Upper lobe of left lung (tissue), 6 donors: ENCODE results near the gene ARMS2. TPM values are rescaled to one million over a fixed set of nuclear protein-coding genes. Genes with fewer than 3 reads are reported as not detected.

Source experiments
- ATAC-seq, 2 donors: fragments of 200-7000 bp; cut with Tn5 transposase; one replicate each; pipeline ENCODE4 v1.9.1; 2022; ENCODE audit warnings: mild to moderate bottlenecking in 2 of 2, moderate library complexity in 2 of 2; ENCODE audit not compliant: low FRiP score in 2 of 2
- DNase-seq, 2 donors: peaks; one replicate each; pipeline ENCODE4 v3.0.0-alpha.2; 2019 to 2020
- H3K27ac ChIP-seq, 4 donors: fragments of 200-600 bp; sonication (generic); one replicate each; pipeline ENCODE4 v1.5.1; 2016 to 2019
- H3K27me3 ChIP-seq, 4 donors: fragments of 200-600 bp; sonication (generic); one replicate each; pipeline ENCODE4 v1.5.1; 2017 to 2019
- H3K36me3 ChIP-seq, 4 donors: fragments of 200-600 bp; sonication (generic); one replicate each; pipeline ENCODE4 v1.5.1; 2016 to 2019
- H3K4me1 ChIP-seq, 4 donors: fragments of 200-600 bp; sonication (generic); one replicate each; pipeline ENCODE4 v1.5.1; 2018 to 2019
- H3K4me3 ChIP-seq, 4 donors: fragments of 200-600 bp; sonication (generic); one replicate each; pipeline ENCODE4 v1.5.1; 2017 to 2019; ENCODE audit warnings: mild to moderate bottlenecking in 2 of 4, moderate library complexity in 1 of 4
- H3K9me3 ChIP-seq, 4 donors: fragments of 200-600 bp; sonication (generic); one replicate each; pipeline ENCODE4 v1.5.1; 2018 to 2019
- EP300 ChIP-seq, 4 donors: sonication (generic); formaldehyde crosslinking; IDR thresholded peaks; one replicate each; pipeline ENCODE4 v1.5.1; 2017; ENCODE audit warnings: antibody characterized with exemption in 4 of 4, control low read depth in 2 of 4
- POLR2A ChIP-seq, 4 donors: fragments of 450-650 bp; IDR thresholded peaks; one replicate each; pipeline ENCODE4 v1.5.1; 2016 to 2017; ENCODE audit warnings: antibody characterized with exemption in 4 of 4, mild to moderate bottlenecking in 2 of 4
- POLR2AphosphoS5 ChIP-seq, 2 donors: sonication (generic); formaldehyde crosslinking; IDR thresholded peaks; one replicate each; pipeline ENCODE4 v1.5.1; 2017; ENCODE audit warnings: antibody characterized with exemption in 2 of 2
- WGBS, 2 donors: methylation state at CpG; one replicate each; pipeline ENCODE4 v1.1.5; 2017 to 2018; 5-methylcytosine and 5-hydroxymethylcytosine counted together
- total RNA-seq, 6 donors: library from RNA; depleted of rRNA in 4 of 6; stranded (reverse); fragments of >200 nt in 4 of 6; gene quantifications; one replicate each; pipeline versions ENCODE4 v1.1.0 to v1.2.1, GENCODE V29; 2016 to 2021
- TF ChIP-seq, protein P1 (sequence below), 6 experiments: fragments of 450-650 bp in 4 of 6; fragments of 200-600 bp in 2 of 6; sonication (generic) in 2 of 6; IDR thresholded peaks; one replicate each; pipeline ENCODE4 v1.5.1; 2016 to 2019; ENCODE audit warnings: antibody characterized with exemption in 6 of 6
- donor health status: DM: no; HTN: no; CAD: no; lungs with moderate emphysema.
- donor health status: DM: no; HTN: yes; CAD: no; lungs with severe emphysema.

Gene ARMS2
- total RNA-seq, 6 donors from 2014 or later, result not detected

DNA sequence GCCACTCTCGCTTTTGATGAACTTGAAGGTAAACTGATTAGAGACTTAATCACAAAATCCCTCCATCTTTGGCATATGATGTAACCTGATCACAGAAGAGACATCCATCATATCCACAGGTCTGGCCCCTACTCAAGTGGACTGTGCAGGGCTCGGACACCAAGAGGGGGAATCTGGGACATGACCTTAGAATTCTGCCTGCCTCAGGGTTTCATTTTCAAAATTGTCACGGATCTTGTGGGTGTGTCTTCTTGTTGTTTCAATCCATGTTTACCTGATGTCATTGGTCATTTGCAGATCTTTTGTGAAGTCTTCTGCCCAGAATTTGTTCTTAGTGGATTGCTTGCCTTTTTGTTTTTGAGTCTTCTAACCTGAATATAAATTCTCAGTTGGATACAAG, 5.9 kb upstream of the ARMS2 start:
- 71 to 88% methylated on average over 3 of the region's 3 CpGs for WGBS, 2 donors
- Histone ChIP-seq H3K36me3 (no peaks in the 10 kb centered on the region), H3K27me3 (no peaks in the 10 kb centered on the region), H3K4me1 (peaks cover 0 to 9% (median 6%) of the 10 kb centered on the region in 4 donors), H3K27ac (no peak overlapping the region), H3K9me3 (no peaks in the 10 kb centered on the region), H3K4me3 (no peak overlapping the region)
- TF ChIP-seq, protein P1, sequence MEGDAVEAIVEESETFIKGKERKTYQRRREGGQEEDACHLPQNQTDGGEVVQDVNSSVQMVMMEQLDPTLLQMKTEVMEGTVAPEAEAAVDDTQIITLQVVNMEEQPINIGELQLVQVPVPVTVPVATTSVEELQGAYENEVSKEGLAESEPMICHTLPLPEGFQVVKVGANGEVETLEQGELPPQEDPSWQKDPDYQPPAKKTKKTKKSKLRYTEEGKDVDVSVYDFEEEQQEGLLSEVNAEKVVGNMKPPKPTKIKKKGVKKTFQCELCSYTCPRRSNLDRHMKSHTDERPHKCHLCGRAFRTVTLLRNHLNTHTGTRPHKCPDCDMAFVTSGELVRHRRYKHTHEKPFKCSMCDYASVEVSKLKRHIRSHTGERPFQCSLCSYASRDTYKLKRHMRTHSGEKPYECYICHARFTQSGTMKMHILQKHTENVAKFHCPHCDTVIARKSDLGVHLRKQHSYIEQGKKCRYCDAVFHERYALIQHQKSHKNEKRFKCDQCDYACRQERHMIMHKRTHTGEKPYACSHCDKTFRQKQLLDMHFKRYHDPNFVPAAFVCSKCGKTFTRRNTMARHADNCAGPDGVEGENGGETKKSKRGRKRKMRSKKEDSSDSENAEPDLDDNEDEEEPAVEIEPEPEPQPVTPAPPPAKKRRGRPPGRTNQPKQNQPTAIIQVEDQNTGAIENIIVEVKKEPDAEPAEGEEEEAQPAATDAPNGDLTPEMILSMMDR (IDR thresholded peaks at IDR 0.05), result no peak
- no peak for TF ChIP-seq POLR2A (IDR thresholded peaks at IDR 0.05)
- TF ChIP-seq EP300 (IDR thresholded peaks at IDR 0.05), result no peak
- no peak for TF ChIP-seq POLR2AphosphoS5 (IDR thresholded peaks at IDR 0.05)
- ATAC-seq (no peak), DNase-seq (no peak)

DNA sequence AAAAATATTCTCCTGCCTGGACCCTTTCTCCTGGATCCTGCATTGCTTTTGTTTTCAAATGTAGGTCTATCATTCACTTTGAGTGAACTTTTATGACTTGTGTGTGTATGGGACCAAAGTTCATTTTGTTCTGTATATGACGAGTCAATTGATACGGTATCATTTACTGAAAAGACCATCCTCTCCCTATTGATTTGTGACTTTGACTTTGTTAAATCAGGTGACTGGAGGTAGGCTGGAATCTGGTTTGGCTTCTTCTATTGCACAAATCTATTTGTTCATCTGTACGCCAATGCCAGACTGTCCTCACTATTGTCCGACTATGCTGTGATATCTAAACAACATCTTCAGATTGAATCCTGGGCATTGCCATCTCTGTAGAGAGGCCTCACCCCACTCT, 5.3 kb upstream of the ARMS2 start:
- Histone ChIP-seq H3K9me3 (no peaks in the 10 kb centered on the region), H3K27ac (no peak overlapping the region), H3K4me3 (no peak overlapping the region), H3K36me3 (no peaks in the 10 kb centered on the region), H3K4me1 (peaks cover 0 to 9% (median 6%) of the 10 kb centered on the region in 4 donors), H3K27me3 (no peaks in the 10 kb centered on the region)
- DNase-seq (no peak), ATAC-seq (no peak)
- WGBS, 2 donors, result 91% methylated on average over 4 of the region's 4 CpGs
- TF ChIP-seq, protein P1 (IDR thresholded peaks at IDR 0.05), result no peak
- TF ChIP-seq EP300 (IDR thresholded peaks at IDR 0.05) (no peak), POLR2A (IDR thresholded peaks at IDR 0.05) (no peak), POLR2AphosphoS5 (IDR thresholded peaks at IDR 0.05) (no peak)

DNA sequence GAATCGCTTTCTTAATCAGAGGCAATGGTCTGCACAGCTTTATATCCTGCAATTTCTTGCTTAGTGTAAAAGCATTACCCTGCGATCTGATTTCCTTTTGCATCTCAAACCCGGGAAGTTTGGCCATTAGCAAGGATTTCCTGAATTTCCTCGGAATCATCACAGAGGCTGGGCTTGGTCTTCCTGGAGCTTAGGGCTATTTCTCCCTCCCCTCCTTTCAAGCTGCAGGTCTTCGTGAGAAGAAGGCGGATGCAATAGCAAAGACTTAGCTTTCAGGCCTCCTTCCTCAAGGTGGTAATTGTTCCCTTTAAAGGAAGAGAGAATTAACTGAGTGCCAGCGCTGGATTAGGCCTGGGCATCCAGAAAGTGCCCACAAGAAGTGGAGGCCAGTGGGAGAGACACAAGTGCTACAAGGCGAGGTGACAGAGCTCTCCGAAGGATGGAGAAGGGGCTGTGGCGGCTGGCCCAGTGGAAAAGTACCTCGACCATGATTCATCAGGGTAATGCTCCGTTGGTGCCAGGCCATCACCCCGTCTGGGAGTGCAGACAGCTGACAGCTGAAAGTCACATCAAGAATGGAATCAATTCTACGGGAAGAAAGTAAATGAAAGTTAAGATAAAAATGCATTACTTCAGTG, 4.0 kb upstream of the ARMS2 start:
- H3K27me3 ChIP-seq, result no peaks in the 10 kb centered on the region
- WGBS, 2 donors, result 54 to 65% methylated on average over 14 of the region's 14 CpGs
- no peak for TF ChIP-seq POLR2A (IDR thresholded peaks at IDR 0.05)
- peaks cover 0 to 9% (median 6%) of the 10 kb centered on the region in 4 donors for H3K4me1 ChIP-seq
- H3K27ac ChIP-seq, result peak overlapping the region in 2 of 4 donors; percentile 46 to 53
- no peak for ATAC-seq
- H3K4me3 ChIP-seq, result no peak overlapping the region
- H3K9me3 ChIP-seq, result no peaks in the 10 kb centered on the region
- DNase-seq, result no peak
- H3K36me3 ChIP-seq, result no peaks in the 10 kb centered on the region

DNA sequence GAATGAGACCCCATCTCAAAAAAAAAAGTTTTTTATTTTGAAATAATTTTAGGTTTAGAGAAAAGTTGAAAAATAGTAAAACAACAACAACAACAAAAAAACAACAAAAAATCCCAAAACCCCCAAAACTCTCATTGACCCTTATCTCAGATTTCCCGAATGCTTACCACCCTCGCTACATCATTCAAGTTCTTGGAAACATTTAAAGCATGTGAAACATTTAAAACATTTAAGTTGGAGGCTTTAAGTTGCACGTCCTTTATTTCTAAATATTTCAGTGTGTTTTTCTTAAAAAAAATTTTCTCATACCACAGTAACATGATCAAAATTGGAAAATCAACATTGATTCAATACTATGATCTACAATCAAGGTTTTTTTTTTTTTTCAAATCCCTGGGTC, 382 bp upstream of the ARMS2 start:
- Histone ChIP-seq H3K27ac (no peak overlapping the region), H3K36me3 (no peaks in the 10 kb centered on the region), H3K4me1 (peaks cover 0 to 9% (median 6%) of the 10 kb centered on the region in 4 donors), H3K4me3 (no peak overlapping the region), H3K9me3 (no peaks in the 10 kb centered on the region), H3K27me3 (no peaks in the 10 kb centered on the region)
- no peak for DNase-seq
- TF ChIP-seq, protein P1 (IDR thresholded peaks at IDR 0.05), result no peak
- TF ChIP-seq POLR2AphosphoS5 (IDR thresholded peaks at IDR 0.05) (no peak), EP300 (IDR thresholded peaks at IDR 0.05) (no peak), POLR2A (IDR thresholded peaks at IDR 0.05) (no peak)
- 79 to 87% methylated on average over 3 of the region's 3 CpGs for whole genome bisulfite sequencing, 2 donors
- no peak for ATAC-seq

GRCh38 chr10:122455376-122456079, 1.1 kb downstream of the ARMS2 start:
- Histone ChIP-seq H3K36me3 (no peaks in the 10 kb centered on the region), H3K27ac (no peak overlapping the region), H3K27me3 (peaks cover 0 to 8% (median 0%) of the 10 kb centered on the region in 4 donors), H3K4me1 (peaks cover 2 to 8% (median 5%) of the 10 kb centered on the region in 4 donors), H3K9me3 (no peaks in the 10 kb centered on the region), H3K4me3 (no peak overlapping the region)
- WGBS, 2 donors, result 86 to 88% methylated on average over 11 of the region's 11 CpGs
- DNase-seq, result no peak
- TF ChIP-seq POLR2A (IDR thresholded peaks at IDR 0.05) (no peak), POLR2AphosphoS5 (IDR thresholded peaks at IDR 0.05) (no peak), EP300 (IDR thresholded peaks at IDR 0.05) (no peak)
- TF ChIP-seq, protein P1 (IDR thresholded peaks at IDR 0.05), result no peak
- ATAC-seq, result no peak
